GM21619 (cell line): ENCODE measurements around the gene HRCT1.
"Not testable (repeated sequence)": the region's sequence is repeated elsewhere in the genome, so short reads cannot be mapped to it uniquely, and the experiment has no call there.

Experiments used
- ATAC-seq: cut with Tn5 transposase; IDR thresholded peaks from one replicate; pipeline ENCODE4 v1.9.1; 2021; ENCODE audit not compliant: unreplicated experiment

HRCT1 gene

DNA sequence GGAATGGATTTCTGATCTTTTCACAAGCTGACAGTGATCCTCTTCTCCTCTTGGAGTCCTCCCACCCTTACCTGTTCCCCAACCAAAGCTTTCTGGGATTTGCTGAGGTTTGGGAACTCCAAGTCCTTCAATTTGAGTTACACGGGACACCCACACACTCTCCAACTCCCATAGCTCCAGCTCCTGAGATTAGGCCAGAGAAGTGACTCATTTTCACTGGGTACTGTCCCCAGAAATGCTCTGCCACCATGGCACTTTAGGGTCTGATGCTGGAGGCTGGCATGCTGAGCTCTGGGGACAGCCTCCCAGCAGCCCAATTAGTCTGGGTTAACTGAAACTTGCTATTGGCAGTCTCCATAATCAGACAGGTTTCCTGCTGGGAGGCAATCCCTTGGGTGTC lies 14.0 kb upstream of the HRCT1 start:
- no peak for ATAC-seq

DNA sequence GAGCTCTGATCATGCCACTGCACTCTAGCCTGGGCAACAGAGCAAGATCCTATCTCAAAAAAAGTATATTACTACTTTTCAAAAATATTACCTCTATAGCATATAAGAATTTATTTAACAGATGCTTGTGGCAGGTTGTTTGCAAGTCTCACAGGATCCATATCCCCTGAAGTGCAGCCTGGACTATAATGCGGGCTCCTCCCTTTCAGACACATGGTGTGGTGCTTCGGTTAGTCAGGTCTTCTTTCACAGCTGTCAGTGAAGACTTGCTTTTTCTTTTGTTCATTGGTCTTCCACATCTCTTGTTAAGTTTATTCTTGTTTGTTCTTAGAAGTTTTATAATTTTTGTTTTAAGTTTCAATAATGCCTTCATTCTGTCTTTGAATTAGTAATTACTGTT lies 9.4 kb upstream of the HRCT1 start:
- no peak for ATAC-seq

DNA sequence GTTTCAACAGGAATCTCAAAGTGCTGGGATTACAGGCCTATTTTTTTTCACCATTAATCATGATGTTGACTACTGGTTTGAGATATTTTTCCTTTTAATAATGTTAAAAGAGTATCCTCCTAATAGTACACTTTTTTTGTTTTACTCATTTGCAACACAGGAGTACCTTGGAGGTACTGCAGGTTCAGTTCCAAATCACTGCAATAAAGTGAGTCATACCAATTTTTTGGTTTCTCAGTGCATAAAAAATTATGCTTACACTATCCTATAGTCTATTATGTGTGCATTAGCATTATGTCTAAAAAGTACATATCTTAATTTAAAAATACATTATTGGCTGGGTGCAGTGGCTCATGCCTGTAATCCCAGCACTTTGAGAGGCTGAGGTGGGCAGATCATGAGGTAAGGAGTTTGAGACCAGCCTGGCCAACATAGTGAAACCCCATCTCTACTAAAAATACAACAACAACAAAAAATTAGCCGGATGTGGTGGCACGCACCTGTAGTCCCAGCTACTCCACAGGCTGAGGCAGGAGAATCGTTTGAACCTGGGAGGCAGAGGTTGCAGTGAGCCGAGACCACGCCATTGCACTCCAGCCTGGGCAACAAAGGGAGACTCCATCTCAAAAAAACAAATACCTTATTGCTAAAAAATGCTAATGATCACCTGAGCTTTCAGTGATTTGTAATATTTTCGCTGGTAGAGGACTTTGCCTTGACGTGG lies 8.5 kb upstream of the HRCT1 start:
- not testable (repeated sequence) for ATAC-seq

DNA sequence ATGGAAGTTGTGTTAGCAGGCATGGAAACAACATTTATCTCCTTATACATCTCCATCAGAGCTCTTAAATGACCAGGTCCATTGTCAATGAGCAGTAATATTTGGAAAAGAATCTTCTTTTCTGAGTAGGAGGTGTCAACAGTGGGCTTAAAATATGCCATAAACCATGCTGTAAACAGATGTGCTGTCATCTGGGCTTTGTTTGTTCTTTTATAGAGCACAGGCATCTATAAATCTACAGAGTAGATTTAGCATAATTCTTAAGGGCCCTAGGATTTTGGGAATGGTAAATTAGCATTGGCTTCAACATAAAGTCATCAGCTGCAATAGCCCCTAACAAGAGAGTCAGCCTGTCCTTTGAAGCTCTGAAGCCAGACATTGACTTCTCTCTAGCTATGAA lies 7.7 kb upstream of the HRCT1 start:
- no peak for ATAC-seq

DNA sequence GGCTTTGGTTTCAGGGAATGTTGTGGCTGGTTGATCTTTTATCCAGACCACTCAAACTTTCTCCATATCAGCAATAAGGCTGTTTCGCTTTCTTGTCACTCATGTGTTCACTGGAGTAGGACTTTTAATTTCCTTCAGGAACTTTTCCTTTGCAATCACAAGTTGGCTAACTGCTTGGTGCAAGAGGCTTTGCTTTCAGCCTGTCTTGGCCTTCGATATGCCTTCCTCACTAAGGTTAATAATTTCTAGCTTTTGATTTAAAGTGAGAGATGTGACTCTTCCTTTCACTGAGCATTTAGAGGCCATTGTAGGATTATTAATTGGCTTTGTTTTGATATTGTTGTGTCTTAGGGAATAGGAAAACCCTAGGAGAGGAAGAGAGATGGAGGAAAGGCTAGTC lies 7.0 kb upstream of the HRCT1 start:
- ATAC-seq = no peak

DNA sequence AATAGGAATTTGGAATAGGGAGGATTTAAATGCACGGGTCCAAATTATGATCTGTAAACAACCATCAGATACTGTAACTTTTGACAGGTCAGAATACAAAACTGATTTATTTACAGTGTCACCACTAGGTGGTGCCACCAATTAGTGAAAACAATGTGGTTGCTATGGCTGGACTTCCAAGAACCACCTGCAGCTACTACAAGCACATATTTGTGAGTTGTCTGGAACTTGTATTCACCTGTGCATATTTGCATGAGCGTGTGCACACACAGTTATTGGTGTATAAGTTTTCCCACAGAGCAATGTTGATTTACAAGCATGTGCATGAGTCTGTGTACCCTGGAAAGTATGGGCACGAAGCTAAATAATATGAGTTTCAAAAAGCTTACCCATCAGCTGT lies 3.0 kb upstream of the HRCT1 start:
- ATAC-seq = no peak

DNA sequence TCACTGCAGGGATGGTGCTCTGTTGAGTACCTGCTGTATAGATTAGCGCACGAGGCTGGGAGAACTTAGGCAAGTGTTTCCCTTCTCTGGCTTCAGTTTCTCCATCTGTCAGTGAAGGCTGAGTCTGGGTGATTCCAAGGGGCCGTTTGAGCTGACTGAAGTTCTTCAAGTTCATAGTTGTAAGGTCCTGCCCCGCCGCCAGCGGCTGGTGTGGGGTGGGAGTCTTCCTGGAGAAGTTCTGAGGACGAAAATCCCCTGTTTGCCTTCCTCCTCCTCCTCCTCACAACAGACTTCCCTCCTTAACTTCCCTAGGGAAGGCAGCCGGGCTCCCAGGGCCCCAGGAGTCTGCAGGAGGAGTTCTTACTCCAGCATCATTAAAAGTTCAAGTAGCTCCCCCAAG lies 1.7 kb upstream of the HRCT1 start:
- ATAC-seq = no peak

DNA sequence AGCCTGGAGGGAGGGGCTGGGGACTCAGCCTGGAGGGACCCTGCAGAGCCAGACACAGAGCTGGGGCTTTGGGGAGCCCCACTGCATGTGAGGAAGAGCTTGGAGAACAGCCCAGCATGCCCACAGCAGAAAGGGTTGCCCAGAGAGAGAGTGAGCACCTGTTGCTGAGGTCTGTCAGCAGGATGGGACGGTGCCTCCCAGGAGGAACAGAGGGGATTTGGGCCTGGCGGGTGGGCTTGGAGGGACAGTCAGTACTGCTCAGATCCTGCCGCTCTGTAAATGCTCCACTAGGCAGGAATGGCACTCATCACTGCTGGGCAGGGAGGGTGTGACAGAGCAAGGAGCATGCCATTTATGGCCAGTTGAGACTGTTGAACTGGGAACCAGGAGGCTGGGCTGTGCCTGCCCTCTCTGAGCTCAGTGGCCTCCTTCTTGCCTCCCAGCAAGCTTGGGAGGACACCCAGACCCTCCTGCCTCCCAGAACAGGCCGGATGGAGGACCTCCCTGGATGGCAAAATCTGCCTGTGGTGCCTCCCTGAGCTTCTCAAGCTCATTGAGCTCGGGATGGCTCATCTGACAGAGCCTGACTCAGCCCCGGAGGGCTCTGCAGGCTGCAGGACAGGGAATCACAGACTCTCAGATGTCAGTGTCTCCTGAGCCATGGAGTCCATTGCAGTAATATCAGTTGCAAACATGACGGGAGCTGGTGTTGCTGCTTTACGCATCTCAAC lies 786 bp upstream of the HRCT1 start:
- ATAC-seq = no peak

DNA sequence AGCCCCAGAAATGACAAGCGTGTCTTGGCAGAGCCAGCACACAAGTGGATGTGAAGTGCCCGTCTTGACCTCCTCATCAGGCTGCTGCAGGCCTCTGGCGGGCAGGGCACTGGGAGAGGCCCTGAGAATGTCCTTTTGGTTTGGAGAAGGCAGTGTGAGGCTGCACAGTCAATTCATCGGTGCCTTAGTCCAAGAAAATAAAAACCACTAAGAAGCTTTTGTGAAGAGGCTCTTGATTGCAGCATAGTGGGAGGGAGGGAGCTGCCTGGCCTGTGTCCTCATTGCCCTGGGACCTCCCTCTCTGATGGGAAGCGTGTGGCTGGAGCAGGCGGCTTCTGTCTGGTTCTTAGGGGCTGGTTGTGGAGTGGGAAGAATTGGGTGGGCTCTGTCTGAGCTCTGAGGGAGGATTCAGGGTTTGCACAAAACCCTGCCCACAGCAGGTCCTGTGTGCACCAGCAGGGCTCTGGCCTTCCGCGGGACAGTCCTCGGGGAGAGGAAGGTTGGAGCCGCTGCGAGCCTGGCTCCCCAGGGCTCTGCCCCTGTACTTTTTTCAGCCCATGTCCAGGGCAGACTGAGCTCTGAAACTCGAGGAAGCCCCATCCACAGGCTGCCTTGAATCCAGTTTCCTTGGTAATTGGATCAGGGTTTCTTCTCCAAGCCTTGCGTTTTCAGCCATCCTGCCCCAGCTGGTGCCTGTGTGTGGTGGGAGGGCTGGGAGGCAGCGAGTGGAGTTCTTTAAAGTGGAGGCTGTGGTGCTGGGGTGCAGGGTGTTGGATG lies 1.1 kb downstream of the HRCT1 start:
- ATAC-seq = no peak

DNA sequence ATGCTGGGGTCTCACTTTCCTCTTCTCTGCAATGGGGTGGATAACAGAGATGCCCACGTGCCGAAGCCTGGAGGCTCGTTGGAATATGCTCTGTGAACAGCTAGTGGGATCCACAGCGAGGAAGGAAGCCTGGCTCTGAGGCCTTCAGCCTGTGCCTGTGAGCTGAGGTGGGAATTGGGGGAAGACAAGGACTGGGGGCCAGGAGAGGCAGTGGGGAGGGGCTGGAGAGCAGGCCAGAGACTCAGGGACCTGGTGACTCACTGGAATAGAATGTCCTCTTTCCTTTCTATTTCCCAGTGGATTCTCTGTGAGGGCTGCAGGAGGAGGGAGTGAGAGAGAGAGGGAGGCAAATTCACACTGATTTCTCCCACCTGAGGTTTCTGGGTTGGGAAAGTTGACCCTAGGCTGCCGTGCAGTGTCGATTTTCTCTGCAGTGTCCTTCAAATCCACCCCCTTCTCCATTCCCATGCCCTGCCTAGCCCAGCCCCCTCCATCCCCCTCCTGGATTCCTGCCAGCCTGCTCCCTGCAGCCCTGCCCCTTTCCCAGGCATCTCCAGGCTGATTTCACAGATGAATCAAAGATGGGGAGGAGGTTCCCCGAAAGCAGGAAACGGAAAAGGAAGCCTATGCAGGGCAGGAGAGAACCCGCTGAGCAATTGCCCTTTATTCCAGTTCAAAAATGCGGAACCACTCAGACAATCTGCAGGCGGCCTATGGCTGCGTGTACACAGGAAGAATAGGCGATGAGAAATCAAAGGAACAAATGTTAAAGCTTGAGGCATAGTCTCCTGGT lies 1.9 kb downstream of the HRCT1 start:
- no peak for ATAC-seq

DNA sequence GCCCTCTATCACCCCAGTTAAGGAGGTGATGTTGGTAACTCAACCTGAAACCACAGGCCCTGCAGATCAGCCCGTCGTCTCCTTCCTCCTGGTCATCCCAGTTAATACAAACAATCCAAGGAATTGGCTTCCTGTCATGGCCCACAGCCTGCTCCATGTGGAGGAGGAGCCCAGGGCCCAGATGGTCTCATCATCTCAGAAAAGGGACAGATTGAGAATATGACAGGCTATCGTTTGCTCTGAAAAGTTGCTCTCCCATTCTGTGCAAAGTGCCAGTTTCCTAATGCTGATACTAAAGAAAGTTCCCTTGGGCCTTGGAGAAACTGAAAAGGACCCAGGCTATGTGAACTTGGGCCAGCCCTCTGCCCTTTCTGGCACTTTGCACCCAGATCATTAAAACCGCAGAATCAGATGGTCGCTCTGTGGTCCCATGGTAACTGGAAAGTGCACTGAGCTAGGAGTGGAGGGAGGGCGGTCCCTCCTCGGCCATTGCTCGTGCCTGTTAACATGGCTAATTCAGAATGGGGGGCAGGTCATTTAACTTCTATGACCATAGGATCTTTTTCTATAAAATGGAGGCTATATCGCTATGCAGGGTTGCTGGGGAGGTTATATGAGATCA lies 2.6 kb downstream of the HRCT1 start:
- ATAC-seq = no peak

DNA sequence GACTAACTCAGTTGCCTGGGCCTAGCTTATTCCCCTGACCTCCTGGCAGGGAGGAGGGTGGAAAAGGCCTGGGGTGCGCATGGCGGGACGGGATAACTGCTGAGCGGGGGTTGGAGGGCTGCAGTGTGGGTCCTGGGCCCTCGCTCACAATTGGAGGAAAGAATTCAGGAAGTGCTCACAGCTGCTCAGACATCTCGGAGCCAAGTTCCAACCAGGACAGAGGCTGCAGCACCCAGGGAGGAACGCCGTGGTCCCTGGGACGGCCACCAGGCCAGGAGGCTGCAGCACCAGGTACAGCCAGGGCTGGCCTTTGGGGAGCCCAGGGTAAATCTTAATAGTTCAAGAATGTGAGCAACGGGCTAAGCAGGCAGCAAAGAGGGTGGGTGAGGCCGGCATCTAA lies 3.3 kb downstream of the HRCT1 start, which contains the start of gene SPAAR:
TSS of gene SPAAR (plus strand) at position 217 of the 400 bp plus-strand sequence. CDS start 974 bp downstream, outside the sequence.
- no peak for ATAC-seq

DNA sequence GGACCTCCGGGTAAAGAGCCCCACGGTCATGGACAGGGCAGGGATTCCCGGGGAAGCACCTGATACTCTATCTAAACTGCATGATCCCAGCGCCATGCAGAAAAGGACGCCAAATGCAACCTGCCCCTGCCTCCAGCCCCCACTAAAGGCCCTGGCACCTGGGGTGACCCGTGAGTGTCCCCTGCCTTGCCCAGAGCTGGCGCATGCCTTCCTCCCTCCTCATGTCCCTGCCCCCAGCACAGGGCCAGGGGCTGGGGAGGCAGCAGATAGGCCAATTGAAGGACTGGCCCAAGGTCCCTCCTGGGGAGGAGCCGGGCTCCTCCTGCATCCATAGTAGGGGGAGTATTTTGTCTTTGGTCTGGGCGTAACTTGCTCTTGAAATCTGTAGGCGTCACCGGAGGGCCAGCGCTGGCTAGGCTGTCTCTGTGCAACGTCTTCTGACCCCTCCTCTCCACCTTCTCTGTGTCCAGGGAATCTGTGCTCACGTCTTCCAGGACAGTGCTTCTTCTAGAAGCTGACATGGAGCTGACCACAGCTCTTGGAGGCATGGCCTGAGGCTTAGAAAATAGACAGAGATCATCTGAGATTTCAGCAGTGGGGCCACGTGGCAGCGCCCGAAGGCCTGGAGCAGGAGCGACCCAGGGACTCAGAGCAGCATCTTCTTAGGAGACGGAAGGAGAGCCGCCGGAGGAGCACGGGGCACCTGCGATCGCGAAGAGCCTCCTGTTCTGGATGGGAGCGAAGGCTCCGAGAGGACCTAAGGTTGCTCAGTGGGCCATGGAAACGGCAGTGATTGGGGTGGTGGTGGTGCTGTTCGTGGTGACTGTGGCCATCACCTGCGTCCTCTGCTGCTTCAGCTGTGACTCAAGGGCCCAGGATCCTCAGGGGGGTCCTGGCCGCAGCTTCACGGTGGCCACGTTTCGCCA lies 3.9 kb downstream of the HRCT1 start:
- no peak for ATAC-seq

DNA sequence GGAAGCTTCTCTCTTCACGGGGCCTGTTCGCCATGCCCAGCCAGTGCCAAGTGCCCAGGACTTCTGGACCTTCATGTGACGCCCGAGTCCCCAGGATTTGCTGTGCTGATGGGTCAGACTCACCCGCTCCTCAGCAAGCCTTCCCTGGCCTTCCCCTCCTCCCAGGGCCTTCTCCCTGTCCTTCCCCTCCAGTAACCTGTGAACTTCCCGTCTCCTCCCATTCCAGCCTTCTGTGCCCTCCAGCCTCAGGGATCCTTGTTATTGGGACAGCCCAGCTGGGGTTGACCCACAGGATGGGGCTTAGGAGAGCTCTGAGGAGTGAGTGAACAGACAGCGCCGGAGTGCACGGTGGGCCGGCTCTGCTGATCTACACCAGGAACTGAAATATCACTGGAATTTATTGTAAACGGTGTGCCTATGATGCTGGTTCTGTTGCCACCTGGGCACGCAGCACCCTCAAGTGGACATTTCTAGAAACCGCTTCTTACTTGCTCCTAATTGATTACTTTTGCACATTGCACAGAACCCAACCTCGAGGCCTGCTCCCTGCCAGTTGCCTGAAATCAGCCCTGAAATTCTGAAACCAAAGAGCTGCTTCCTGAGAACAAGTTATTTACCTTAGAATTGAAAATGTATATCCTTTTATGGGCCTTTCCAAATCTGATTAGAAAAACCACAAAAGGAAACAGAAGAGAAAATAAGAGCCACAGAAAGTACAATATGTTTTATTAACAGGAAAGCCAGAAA lies 4.8 kb downstream of the HRCT1 start:
- no peak for ATAC-seq

DNA sequence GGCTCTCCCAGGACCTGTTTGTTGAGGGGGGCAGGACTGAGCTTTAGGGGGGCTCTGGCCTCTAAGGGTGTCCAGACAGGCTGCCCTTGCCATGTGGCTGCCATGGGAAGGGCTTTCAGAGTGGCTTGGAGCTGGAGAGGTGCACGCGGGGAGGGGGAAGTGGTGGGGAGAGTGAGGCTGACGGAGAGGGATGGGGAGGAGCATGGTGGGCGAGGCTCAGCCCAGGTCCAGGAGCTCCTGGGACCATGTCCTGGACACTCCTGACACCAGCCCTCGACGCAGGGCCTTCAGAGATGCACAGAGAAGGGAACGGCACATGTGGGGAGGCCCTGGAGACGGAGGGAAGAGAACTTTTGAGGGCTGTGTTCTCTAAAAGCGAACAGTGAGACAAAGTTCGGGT lies 5.7 kb downstream of the HRCT1 start:
- ATAC-seq = no peak

DNA sequence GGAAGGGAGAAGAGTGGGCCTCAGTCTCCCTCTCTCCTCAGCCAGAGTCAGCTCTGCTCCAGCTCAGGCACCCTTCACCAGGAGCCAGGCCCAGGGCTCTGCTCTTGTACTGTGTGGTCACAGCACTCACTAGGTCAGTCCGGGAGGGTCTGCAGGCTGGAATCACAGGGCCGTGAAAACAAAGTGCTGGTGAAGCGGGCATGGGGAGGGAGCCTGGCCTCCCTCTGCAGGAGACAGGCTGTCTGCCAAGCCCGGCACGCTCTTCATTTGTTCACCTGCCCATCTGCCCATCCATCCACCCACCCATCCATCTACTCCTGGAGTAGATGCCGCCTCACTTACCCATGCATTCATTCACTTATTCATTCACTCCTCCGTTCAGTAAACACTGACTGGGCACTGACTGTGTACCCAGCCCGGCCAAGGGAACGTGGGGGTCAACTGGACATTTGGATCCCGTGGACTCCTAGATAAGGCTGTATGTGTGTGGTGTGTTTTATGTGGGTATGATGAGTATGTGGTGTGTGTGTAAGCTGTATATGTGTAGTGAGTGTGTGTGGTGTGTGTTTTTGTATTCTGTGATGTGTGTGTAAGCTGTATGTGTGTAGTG lies 6.9 kb downstream of the HRCT1 start:
- no peak for ATAC-seq

DNA sequence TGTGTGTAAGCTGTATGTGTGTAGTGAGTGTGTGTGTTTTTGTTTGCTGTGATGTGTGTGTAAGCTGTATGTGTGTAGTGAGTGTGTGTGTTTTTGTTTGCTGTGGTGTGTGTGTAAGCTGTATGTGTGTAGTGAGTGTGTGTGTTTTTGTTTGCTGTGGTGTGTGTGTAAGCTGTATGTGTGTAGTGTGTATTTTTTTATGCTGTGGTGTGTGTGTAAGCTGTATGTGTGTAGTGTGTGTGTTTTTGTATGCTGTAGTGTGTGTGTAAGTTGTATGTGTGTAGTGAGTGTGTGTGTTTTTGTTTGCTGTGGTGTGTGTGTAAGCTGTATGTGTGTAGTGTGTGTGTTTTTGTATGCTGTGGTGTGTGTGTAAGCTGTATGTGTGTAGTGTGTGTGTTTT lies 7.4 kb downstream of the HRCT1 start:
- not testable (repeated sequence) for ATAC-seq

DNA sequence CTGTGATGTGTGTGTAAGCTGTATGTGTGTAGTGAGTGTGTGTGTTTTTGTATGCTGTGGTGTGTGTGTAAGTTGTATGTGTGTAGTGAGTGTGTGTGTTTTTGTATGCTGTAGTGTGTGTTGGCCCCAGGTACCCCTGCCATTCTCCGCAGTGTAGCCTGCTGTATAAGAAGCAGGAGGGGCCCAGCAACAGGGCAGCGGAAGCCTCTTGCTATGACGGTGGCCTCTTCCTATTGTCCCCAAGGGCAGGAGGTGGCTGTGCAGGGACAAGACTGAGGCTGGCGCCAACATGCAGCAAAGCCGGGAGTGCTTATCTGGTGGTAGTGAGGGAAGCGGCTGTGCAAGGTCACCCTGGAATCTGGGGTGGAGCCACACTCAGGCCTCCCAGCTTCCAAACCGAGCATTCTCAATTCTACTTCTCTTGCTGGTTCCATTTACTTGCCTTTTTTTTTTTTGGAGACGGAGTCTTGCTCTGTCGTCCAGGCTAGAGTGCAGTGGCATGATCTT lies 8.4 kb downstream of the HRCT1 start:
- ATAC-seq = no peak
